ENCODE results near the gene NKX3-2. TPM values are rescaled to one million over a fixed set of nuclear protein-coding genes. Genes with fewer than 3 reads are reported as not detected.

Gene NKX3-2
- total RNA-seq, 2 donors from 2014 or later, result 0.11 to 1.5 TPM

DNA sequence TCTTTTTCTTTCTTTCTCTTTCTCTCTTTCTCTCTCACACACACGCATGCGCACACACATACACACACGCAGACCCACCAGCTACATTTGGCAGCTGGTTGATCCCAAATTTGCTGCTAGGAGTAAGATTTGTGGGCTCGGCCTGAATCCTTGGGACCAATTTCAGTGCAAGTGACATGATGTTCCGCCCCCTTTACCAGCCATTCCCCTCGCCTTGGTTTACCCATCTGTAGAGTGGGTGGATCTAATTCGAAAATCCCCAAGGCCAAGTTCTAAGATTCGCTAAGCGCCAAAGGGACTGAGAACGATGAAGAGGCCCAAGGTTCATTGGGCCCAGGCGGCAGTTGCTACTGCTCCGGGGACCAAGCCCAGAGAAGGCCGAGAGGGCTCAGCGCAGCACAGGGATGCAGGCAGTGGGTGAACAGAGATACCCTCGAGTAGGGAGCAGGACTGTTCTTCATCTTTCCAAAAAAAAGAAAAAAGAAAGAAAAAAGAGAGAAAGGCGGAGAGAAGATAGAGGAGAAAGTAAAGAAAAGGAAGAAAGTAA is 5.8 kb downstream of the NKX3-2 start:
- no peaks in the 10 kb centered on the region for H3K4me1 ChIP-seq (ENCODE audit: control insufficient read depth, insufficient read depth, low read length)
- Mint-ChIP-seq H3K4me1 (peaks cover 6% of the 10 kb centered on the region), H3K36me3 (ENCODE audit: low read depth) (no peaks in the 10 kb centered on the region), H3K27ac (no peak overlapping the region), H3K27me3 (ENCODE audit: insufficient read depth) (peaks cover 100% of the 10 kb centered on the region), H3K4me3 (no peak overlapping the region), H3K9me3 (peaks cover 6% of the 10 kb centered on the region)
- H3K27me3 ChIP-seq (ENCODE audit: control insufficient read depth, insufficient read depth, low read length, poor library complexity, severe bottlenecking), result peaks cover 100% of the 10 kb centered on the region
- no peaks in the 10 kb centered on the region for H3K9me3 ChIP-seq (ENCODE audit: control insufficient read depth, low read length)
- TF ChIP-seq, protein P1, sequence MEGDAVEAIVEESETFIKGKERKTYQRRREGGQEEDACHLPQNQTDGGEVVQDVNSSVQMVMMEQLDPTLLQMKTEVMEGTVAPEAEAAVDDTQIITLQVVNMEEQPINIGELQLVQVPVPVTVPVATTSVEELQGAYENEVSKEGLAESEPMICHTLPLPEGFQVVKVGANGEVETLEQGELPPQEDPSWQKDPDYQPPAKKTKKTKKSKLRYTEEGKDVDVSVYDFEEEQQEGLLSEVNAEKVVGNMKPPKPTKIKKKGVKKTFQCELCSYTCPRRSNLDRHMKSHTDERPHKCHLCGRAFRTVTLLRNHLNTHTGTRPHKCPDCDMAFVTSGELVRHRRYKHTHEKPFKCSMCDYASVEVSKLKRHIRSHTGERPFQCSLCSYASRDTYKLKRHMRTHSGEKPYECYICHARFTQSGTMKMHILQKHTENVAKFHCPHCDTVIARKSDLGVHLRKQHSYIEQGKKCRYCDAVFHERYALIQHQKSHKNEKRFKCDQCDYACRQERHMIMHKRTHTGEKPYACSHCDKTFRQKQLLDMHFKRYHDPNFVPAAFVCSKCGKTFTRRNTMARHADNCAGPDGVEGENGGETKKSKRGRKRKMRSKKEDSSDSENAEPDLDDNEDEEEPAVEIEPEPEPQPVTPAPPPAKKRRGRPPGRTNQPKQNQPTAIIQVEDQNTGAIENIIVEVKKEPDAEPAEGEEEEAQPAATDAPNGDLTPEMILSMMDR (conservative IDR thresholded peaks at IDR 0.05), result no peak
- 62 to 65% methylated on average over 15 to 16 of the region's 16 CpGs for WGBS, 2 experiments (ENCODE audit: insufficient coverage in 1 of 2, insufficient read length in 1 of 2)
- DNase-seq, result no peak
- H3K36me3 ChIP-seq (ENCODE audit: control insufficient read depth, insufficient read depth, low read length), result no peaks in the 10 kb centered on the region
- H3K27ac ChIP-seq (ENCODE audit: low read depth, low read length), result no peak overlapping the region
- no peak overlapping the region for H3K9ac ChIP-seq (ENCODE audit: extremely low read depth, low read length, poor library complexity, severe bottlenecking)
- H3K4me3 ChIP-seq (ENCODE audit: low read length), result no peak overlapping the region

DNA sequence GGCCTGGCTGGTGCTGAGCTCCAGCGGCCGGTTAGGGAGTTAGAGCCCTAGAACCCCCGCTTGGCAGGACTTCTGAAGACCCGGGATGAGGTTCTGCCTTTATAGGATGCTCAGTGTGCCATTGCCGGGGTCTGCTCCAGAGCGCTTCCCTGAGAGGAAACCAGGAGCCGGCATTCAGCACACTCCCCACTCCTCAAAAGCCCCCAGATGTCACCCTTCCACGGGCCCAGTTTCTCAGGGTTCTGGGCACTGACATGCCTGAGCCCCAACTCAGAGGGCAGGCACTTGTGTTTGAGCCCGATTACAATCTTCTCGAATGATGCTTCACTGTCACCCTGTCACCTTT is 6.5 kb downstream of the NKX3-2 start:
- no peaks in the 10 kb centered on the region for H3K36me3 Mint-ChIP-seq (ENCODE audit: low read depth)
- peaks cover 5% of the 10 kb centered on the region for H3K4me1 Mint-ChIP-seq
- peaks cover 98% of the 10 kb centered on the region for H3K27me3 Mint-ChIP-seq (ENCODE audit: insufficient read depth)
- Histone ChIP-seq H3K9ac (ENCODE audit: extremely low read depth, low read length, poor library complexity, severe bottlenecking) (no peak overlapping the region), H3K36me3 (ENCODE audit: control insufficient read depth, insufficient read depth, low read length) (no peaks in the 10 kb centered on the region), H3K4me1 (ENCODE audit: control insufficient read depth, insufficient read depth, low read length) (no peaks in the 10 kb centered on the region), H3K4me3 (ENCODE audit: low read length) (no peak overlapping the region), H3K27ac (ENCODE audit: low read depth, low read length) (no peak overlapping the region), H3K27me3 (ENCODE audit: control insufficient read depth, insufficient read depth, low read length, poor library complexity, severe bottlenecking) (peaks cover 99% of the 10 kb centered on the region), H3K9me3 (ENCODE audit: control insufficient read depth, low read length) (no peaks in the 10 kb centered on the region)
- H3K9me3 Mint-ChIP-seq, result peaks cover 1% of the 10 kb centered on the region
- DNase-seq, result peak; percentile 49
- H3K27ac Mint-ChIP-seq, result no peak overlapping the region
- WGBS, 2 experiments (ENCODE audit: insufficient coverage in 1 of 2, insufficient read length in 1 of 2), result 51 to 68% methylated on average over 4 to 10 of the region's 10 CpGs
- H3K4me3 Mint-ChIP-seq, result no peak overlapping the region
- TF ChIP-seq, protein P1 (conservative IDR thresholded peaks at IDR 0.05), result no peak

DNA sequence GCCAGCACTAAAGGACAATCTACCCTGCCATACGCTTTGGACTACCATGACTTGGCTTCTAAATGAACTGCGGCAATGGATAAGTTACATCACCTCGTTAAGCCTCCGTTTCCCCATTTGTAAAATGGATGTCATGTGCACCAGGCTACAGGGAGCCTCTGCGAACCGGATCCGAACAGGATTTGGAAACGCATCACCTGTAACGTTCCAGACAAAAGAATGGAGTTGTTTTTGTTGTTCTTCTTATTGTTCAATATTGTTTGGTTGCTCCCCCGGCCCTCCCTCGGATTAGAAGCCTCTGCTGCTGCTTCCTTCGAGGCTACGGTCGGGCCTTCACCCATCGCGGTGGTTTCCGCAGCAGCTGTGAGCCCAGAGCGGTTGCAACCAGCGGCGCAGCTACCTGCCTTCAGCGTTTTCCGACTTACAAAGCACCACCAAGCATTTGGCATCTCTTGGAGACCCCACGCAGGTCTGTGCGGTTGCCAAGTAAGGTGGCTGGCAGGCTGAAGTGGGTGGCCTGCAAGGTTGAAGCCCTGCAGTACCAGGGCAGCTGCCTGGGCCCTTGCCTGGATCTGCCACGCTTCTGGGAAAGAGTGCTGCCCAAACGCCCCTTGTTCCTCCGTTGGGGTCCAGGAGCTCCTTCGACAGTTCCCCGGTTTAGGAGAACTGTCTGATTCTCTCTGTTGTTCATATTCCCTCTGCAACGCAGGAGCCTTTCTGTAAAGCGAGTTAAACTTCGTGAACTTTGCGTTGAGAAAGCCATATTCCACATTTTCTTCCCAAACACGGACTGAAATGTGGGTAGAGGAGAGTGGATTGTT is 7.1 kb downstream of the NKX3-2 start:
- peaks cover 99% of the 10 kb centered on the region for H3K27me3 ChIP-seq (ENCODE audit: control insufficient read depth, insufficient read depth, low read length, poor library complexity, severe bottlenecking)
- H3K36me3 ChIP-seq (ENCODE audit: control insufficient read depth, insufficient read depth, low read length), result no peaks in the 10 kb centered on the region
- no peak overlapping the region for H3K9ac ChIP-seq (ENCODE audit: extremely low read depth, low read length, poor library complexity, severe bottlenecking)
- H3K4me1 ChIP-seq (ENCODE audit: control insufficient read depth, insufficient read depth, low read length), result no peaks in the 10 kb centered on the region
- no peak overlapping the region for H3K4me3 ChIP-seq (ENCODE audit: low read length)
- H3K9me3 Mint-ChIP-seq, result no peaks in the 10 kb centered on the region
- peak; percentile 51 for DNase-seq
- H3K27ac Mint-ChIP-seq, result no peak overlapping the region
- H3K27me3 Mint-ChIP-seq (ENCODE audit: insufficient read depth), result peaks cover 98% of the 10 kb centered on the region
- H3K27ac ChIP-seq (ENCODE audit: low read depth, low read length), result no peak overlapping the region
- TF ChIP-seq, protein P1 (conservative IDR thresholded peaks at IDR 0.05), result no peak
- H3K4me1 Mint-ChIP-seq, result peaks cover 5% of the 10 kb centered on the region
- WGBS, 2 experiments (ENCODE audit: insufficient coverage in 1 of 2, insufficient read length in 1 of 2), result 53 to 64% methylated on average over 21 to 34 of the region's 34 CpGs
- no peaks in the 10 kb centered on the region for H3K36me3 Mint-ChIP-seq (ENCODE audit: low read depth)
- H3K9me3 ChIP-seq (ENCODE audit: control insufficient read depth, low read length), result no peaks in the 10 kb centered on the region
- no peak overlapping the region for H3K4me3 Mint-ChIP-seq
